CD4-positive, alpha-beta T cell (primary cell): ENCODE measurements around the gene SUGT1. TPM values are rescaled to one million over a fixed set of nuclear protein-coding genes. Genes with fewer than 3 reads are reported as not detected.

Experiments used
- ATAC-seq: fragments of 200-7000 bp; cut with Tn5 transposase; one replicate; pipeline ENCODE4 v1.10.0; 2022; ENCODE audit warnings: mild to moderate bottlenecking; ENCODE audit not compliant: poor library complexity
- CTCF ChIA-PET: fragments of 350-600 bp; sonication (Branson Sonifier 250); formaldehyde crosslinking; loops from one replicate; lab custom pipeline; 2021; ENCODE audit warnings: antibody characterized with exemption, inconsistent platforms; lab: Charles Lee
- POLR2A ChIA-PET: fragments of 350-600 bp; sonication (Branson Sonifier 250); formaldehyde crosslinking; loops from one replicate; lab custom pipeline; 2021; ENCODE audit warnings: antibody characterized with exemption, inconsistent platforms; lab: Charles Lee
- DNase-seq, 14 experiments: peaks; one replicate each; pipeline ENCODE4 v3.0.0-alpha.2; 2013 to 2020; ENCODE audit warnings: mixed read lengths in 2 of 14
- H3K27ac ChIP-seq, 2 donors: one replicate each; pipeline versions ENCODE4 v1.5.1 to v1.7.0; 2013; ENCODE audit warnings: low read length in 2 of 2, low read depth in 1 of 2, mild to moderate bottlenecking in 1 of 2
- H3K27me3 ChIP-seq, 2 experiments: 1 replicate in 1 of 2; 2 replicates in 1 of 2; pipeline versions ENCODE4 v1.6.1 to v1.7.0; 2013; ENCODE audit warnings: low read length in 2 of 2, control low read depth in 1 of 2, mild to moderate bottlenecking in 1 of 2, moderate library complexity in 1 of 2; ENCODE audit not compliant: insufficient read depth in 2 of 2, control insufficient read depth in 1 of 2
- H3K36me3 ChIP-seq: one replicate; pipeline ENCODE4 v1.6.1; 2013; ENCODE audit warnings: low read length, control low read depth; ENCODE audit not compliant: insufficient read depth
- H3K4me1 ChIP-seq: one replicate; pipeline ENCODE4 v1.6.1; 2013; ENCODE audit warnings: low read length, control low read depth; ENCODE audit not compliant: insufficient read depth
- H3K4me3 ChIP-seq: one replicate; pipeline ENCODE4 v1.5.1; 2013; ENCODE audit warnings: mild to moderate bottlenecking, low read length, moderate library complexity
- H3K9me3 ChIP-seq, 2 experiments: 1 replicate in 1 of 2; 2 replicates in 1 of 2; pipeline versions ENCODE4 v1.6.1 to v1.7.0; 2013; ENCODE audit warnings: low read length in 2 of 2, mild to moderate bottlenecking in 2 of 2, control low read depth in 1 of 2, moderate library complexity in 1 of 2; ENCODE audit not compliant: control insufficient read depth in 1 of 2, insufficient read depth in 1 of 2
- H3K27ac Mint-ChIP-seq: one replicate; pipeline ENCODE4 v1.8.0; 2020; ENCODE audit warnings: mixed read lengths
- H3K27me3 Mint-ChIP-seq: one replicate; pipeline ENCODE4 v1.8.0; 2021; ENCODE audit warnings: mixed read lengths
- H3K36me3 Mint-ChIP-seq: one replicate; pipeline ENCODE4 v1.8.0; 2021; ENCODE audit warnings: low read depth, mixed read lengths
- H3K4me1 Mint-ChIP-seq: one replicate; pipeline ENCODE4 v1.8.0; 2021; ENCODE audit warnings: low read depth, mixed read lengths
- H3K4me3 Mint-ChIP-seq: one replicate; pipeline ENCODE4 v1.8.0; 2020; ENCODE audit warnings: mild to moderate bottlenecking, mixed read lengths
- H3K9me3 Mint-ChIP-seq: one replicate; pipeline ENCODE4 v1.8.0; 2020; ENCODE audit warnings: mixed read lengths
- CTCF ChIP-seq: fragments of 200-600 bp; IDR thresholded peaks from one replicate; pipeline ENCODE4 v1.8.0; 2022; ENCODE audit warnings: antibody characterized with exemption, mild to moderate bottlenecking
- intact Hi-C, 2 experiments: fragments of 100-400 bp; cut with DNase I in 1 of 2; cut with micrococcal nuclease in 1 of 2; formaldehyde crosslinking; loops; one replicate each; pipeline versions ENCODE4 v1.15.1 to v1.9.0; 2023 to 2025; cut with DNase I, micrococcal nuclease
- total RNA-seq, 174 experiments: library from RNA in 2 of 174; stranded (reverse) in 2 of 174; gene quantifications; one replicate each; pipeline ENCODE4 v1.2.3 and lab custom pipeline; 2021 to 2026

SUGT1 gene
- total RNA-seq, 2 experiments from 2014 or later: 18.5 to 20.1 TPM

DNA sequence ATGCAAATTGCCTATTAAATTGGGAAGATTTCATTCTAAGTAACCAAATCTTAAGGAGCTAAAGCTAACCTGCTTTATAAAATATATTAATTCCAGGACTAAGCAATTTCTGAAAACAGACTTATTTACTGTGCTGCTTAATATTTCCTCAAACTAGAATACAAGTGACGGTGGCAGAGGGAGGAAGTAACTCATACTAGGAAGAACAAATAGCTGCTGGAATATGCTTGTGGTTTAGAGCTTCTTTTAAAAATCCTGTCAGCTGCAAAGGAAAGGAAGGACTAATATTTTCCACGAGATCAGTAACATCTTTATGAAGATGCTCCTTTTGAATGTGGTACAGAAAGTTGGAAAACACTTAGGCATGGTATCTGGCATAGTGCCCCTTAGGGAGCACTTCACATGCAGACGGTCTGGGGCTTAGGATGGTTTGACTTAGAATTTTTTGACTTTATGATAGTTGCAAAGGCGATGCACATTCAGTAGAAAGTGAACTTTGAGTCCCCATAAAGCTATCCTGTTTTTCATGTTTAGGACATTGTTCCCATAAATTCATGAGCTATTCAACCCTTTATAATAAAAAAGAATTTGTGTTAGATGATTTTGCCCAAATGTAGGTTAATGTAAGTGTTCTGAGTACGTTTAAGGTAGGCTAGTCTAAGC is 13.8 kb upstream of the SUGT1 start:
- no peak for TF ChIP-seq CTCF
- H3K4me3 Mint-ChIP-seq: no peak overlapping the region
- ATAC-seq: no peak
- H3K27ac Mint-ChIP-seq: no peak overlapping the region
- no peaks in the 10 kb centered on the region for H3K9me3 Mint-ChIP-seq
- ChIA-PET POLR2A (interaction anchor here (1.2 to 1.4 kb wide), 3 partner anchors 13 to 21 kb away, joined by 3 to 4 read pairs (median 4); partner anchors contain the start of gene SUGT1), CTCF (interaction anchor here (1.1 kb wide), 1 partner anchor 27 kb away, joined by 3 read pairs; no protein-coding TSS in a partner anchor)
- H3K9me3 ChIP-seq: no peaks in the 10 kb centered on the region
- peaks cover 86% of the 10 kb centered on the region for H3K36me3 Mint-ChIP-seq
- H3K4me1 Mint-ChIP-seq: no peaks in the 10 kb centered on the region
- intact Hi-C loops: no loop called here
- peaks cover 41% of the 10 kb centered on the region for H3K36me3 ChIP-seq
- H3K27ac ChIP-seq: no peak overlapping the region
- H3K4me1 ChIP-seq: no peaks in the 10 kb centered on the region
- no peaks in the 10 kb centered on the region for H3K27me3 ChIP-seq
- no peak for DNase-seq
- H3K27me3 Mint-ChIP-seq: no peaks in the 10 kb centered on the region
- H3K4me3 ChIP-seq: no peak overlapping the region

DNA sequence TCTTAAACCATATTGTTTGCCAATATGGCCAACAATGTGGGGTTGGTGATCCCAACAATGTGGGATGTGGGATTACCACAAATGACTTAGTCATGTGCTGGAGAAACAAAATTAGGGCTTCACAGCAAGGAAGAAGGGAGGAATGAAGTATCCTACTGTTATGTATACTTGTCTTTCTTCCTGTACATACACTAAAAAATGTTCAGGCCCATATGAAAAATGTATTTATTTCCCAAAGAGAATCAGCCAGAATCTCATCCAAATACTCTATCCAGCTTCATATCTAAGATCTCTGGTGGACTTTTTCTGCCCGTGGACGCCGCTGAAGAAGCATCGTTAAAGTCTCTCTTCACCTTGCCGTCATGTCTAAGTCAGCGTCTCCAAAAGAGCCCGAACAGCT is 10.5 kb upstream of the SUGT1 start, which contains the start of gene HNRNPA1L2:
Gene HNRNPA1L2 (plus strand): TSS at position 301 of the 400 bp plus-strand sequence. CDS start 62 bp downstream, at position 363.
- no peak within 1 kb of the TSS for H3K4me3 Mint-ChIP-seq
- ChIA-PET CTCF (no interaction called here), POLR2A (interaction anchor here (1.2 kb wide), 1 partner anchor 11 kb away, joined by 4 read pairs; the partner anchor contains the start of gene SUGT1)
- intact Hi-C loops: no loop called here
- H3K4me3 ChIP-seq: no peak within 1 kb of the TSS
- no peaks in the 10 kb centered on the region for H3K9me3 Mint-ChIP-seq
- no peak for TF ChIP-seq CTCF
- no peaks in the 10 kb centered on the region for H3K4me1 Mint-ChIP-seq
- DNase-seq (no peak), ATAC-seq (no peak)
- H3K27me3 Mint-ChIP-seq: no peaks in the 10 kb centered on the region
- H3K27me3 ChIP-seq: no peaks in the 10 kb centered on the region
- no peak within 1 kb of the TSS for H3K27ac Mint-ChIP-seq
- peaks cover 32% of the 10 kb centered on the region for H3K36me3 ChIP-seq
- no peaks in the 10 kb centered on the region for H3K9me3 ChIP-seq
- H3K4me1 ChIP-seq: no peaks in the 10 kb centered on the region
- peaks cover 84% of the 10 kb centered on the region for H3K36me3 Mint-ChIP-seq
- no peak within 1 kb of the TSS for H3K27ac ChIP-seq

- Histone ChIP-seq H3K27me3 (no peaks in the 10 kb centered on the region), H3K36me3 (peaks cover 21% of the 10 kb centered on the region), H3K4me3 (no peak overlapping the region), H3K4me1 (no peaks in the 10 kb centered on the region), H3K9me3 (no peaks in the 10 kb centered on the region), H3K27ac (no peak overlapping the region)
- Mint-ChIP-seq H3K36me3 (peaks cover 64% of the 10 kb centered on the region), H3K4me1 (no peaks in the 10 kb centered on the region), H3K27ac (no peak overlapping the region), H3K4me3 (no peak overlapping the region), H3K9me3 (no peaks in the 10 kb centered on the region), H3K27me3 (no peaks in the 10 kb centered on the region)
- ChIA-PET CTCF (no interaction called here), POLR2A (no interaction called here)
- ATAC-seq (no peak), DNase-seq (no peak)
- no peak for TF ChIP-seq CTCF
- intact Hi-C loops: no loop called here
Measured at GRCh38 chr13:52644108-52644507, 8.5 kb upstream of the SUGT1 start.
